H9 (cell line): Measurements from ENCODE around the gene KCNA4. TPM values are rescaled to one million over a fixed set of nuclear protein-coding genes. Genes with fewer than 3 reads are reported as not detected.
"Not testable (repeated sequence)": the region's sequence is repeated elsewhere in the genome, so short reads cannot be mapped to it uniquely, and the experiment has no call there.

ENCODE experiments used
- DNase-seq: peaks from one replicate; pipeline ENCODE4 v3.0.0-alpha.2; 2017
- H2AFZ ChIP-seq: one replicate; pipeline ENCODE4 v1.6.1; 2013; ENCODE audit warnings: mild to moderate bottlenecking, low read length, control low read depth, moderate library complexity
- H2AK5ac ChIP-seq: 2 replicates; pipeline ENCODE4 v1.6.1; 2013; ENCODE audit warnings: low read length, control low read depth, mixed read lengths; ENCODE audit not compliant: insufficient read length
- H2BK120ac ChIP-seq: one replicate; pipeline ENCODE4 v1.6.1; 2013; ENCODE audit warnings: low read depth, mild to moderate bottlenecking, low read length, control low read depth, inconsistent platforms; ENCODE audit not compliant: poor library complexity, severe bottlenecking
- H2BK12ac ChIP-seq: 2 replicates; pipeline ENCODE4 v1.6.1; 2013; ENCODE audit warnings: low read length, control low read depth, mixed read lengths, low read depth; ENCODE audit not compliant: insufficient read length
- H2BK15ac ChIP-seq: 2 replicates; pipeline ENCODE4 v1.6.1; 2013; ENCODE audit warnings: low read depth, low read length, control low read depth
- H2BK20ac ChIP-seq: one replicate; pipeline ENCODE4 v1.6.1; 2013; ENCODE audit warnings: low read depth, mild to moderate bottlenecking, low read length, control low read depth, inconsistent platforms; ENCODE audit not compliant: poor library complexity, severe bottlenecking
- H2BK5ac ChIP-seq: 2 replicates; pipeline ENCODE4 v1.6.1; 2013; ENCODE audit warnings: low read length, control low read depth, mixed read lengths; ENCODE audit not compliant: insufficient read length
- H3K14ac ChIP-seq: 2 replicates; pipeline ENCODE4 v1.6.1; 2013; ENCODE audit warnings: low read length, control low read depth; ENCODE audit not compliant: insufficient read depth
- H3K18ac ChIP-seq: 2 replicates; pipeline ENCODE4 v1.6.1; 2013; ENCODE audit warnings: low read depth, mild to moderate bottlenecking, mixed read lengths, low read length, control low read depth; ENCODE audit not compliant: insufficient read length
- H3K23ac ChIP-seq: 2 replicates; pipeline ENCODE4 v1.6.1; 2013; ENCODE audit warnings: low read length, control low read depth, mixed read lengths, low read depth; ENCODE audit not compliant: insufficient read length
- H3K23me2 ChIP-seq: 2 replicates; pipeline ENCODE4 v1.6.1; 2013; ENCODE audit warnings: low read depth, mild to moderate bottlenecking, mixed read lengths, low read length, control low read depth; ENCODE audit not compliant: insufficient read length, poor library complexity, severe bottlenecking
- H3K27ac ChIP-seq: 2 replicates; pipeline ENCODE4 v1.5.1; 2013; ENCODE audit warnings: low read length, control low read depth, mixed read lengths, low read depth; ENCODE audit not compliant: insufficient read length
- H3K27me3 ChIP-seq: 2 replicates; pipeline ENCODE4 v1.6.1; 2013; ENCODE audit warnings: low read length, control low read depth, inconsistent platforms; ENCODE audit not compliant: insufficient read depth
- H3K4ac ChIP-seq: 2 replicates; pipeline ENCODE4 v1.6.1; 2013; ENCODE audit warnings: low read depth, mild to moderate bottlenecking, control low read depth, inconsistent platforms, low read length, moderate library complexity
- H3K4me1 ChIP-seq: 2 replicates; pipeline ENCODE4 v1.6.1; 2013; ENCODE audit warnings: low read length, control low read depth, inconsistent platforms; ENCODE audit not compliant: insufficient read depth
- H3K4me2 ChIP-seq: 2 replicates; pipeline ENCODE4 v1.6.1; 2013; ENCODE audit warnings: low read length, control low read depth, mixed read lengths; ENCODE audit not compliant: insufficient read length, insufficient read depth
- H3K56ac ChIP-seq: 2 replicates; pipeline ENCODE4 v1.6.1; 2013; ENCODE audit warnings: low read depth, mild to moderate bottlenecking, mixed read lengths, low read length, control low read depth; ENCODE audit not compliant: insufficient read length
- H3K79me1 ChIP-seq: 2 replicates; pipeline ENCODE4 v1.6.1; 2013; ENCODE audit warnings: low read depth, mild to moderate bottlenecking, moderate library complexity, low read length, control low read depth, inconsistent platforms; ENCODE audit not compliant: insufficient read depth, poor library complexity, severe bottlenecking
- H3K79me2 ChIP-seq: 2 replicates; pipeline ENCODE4 v1.6.1; 2013; ENCODE audit warnings: low read length, control low read depth, inconsistent platforms; ENCODE audit not compliant: insufficient read depth
- H3K9ac ChIP-seq: 2 replicates; pipeline ENCODE4 v1.6.1; 2013; ENCODE audit warnings: low read length, control low read depth, mixed read lengths; ENCODE audit not compliant: insufficient read length; ENCODE audit errors: extremely low read depth
- H3K9me3 ChIP-seq: one replicate; pipeline ENCODE4 v1.6.1; 2013; ENCODE audit warnings: low read depth, low read length, inconsistent platforms; ENCODE audit not compliant: control insufficient read depth
- H3T11ph ChIP-seq: one replicate; pipeline ENCODE4 v1.6.1; 2013; ENCODE audit warnings: mild to moderate bottlenecking, low read length, control low read depth, inconsistent platforms
- H4K20me1 ChIP-seq: one replicate; pipeline ENCODE4 v1.6.1; 2013; ENCODE audit not compliant: control insufficient read depth, insufficient read length, insufficient read depth
- H4K5ac ChIP-seq: 2 replicates; pipeline ENCODE4 v1.6.1; 2013; ENCODE audit warnings: low read depth, mild to moderate bottlenecking, mixed read lengths, low read length, control low read depth; ENCODE audit not compliant: insufficient read length
- H4K8ac ChIP-seq: replicated peaks from 2 replicates; pipeline ENCODE4 v1.6.1; 2013; ENCODE audit warnings: low read length, control low read depth, mixed read lengths, low read depth; ENCODE audit not compliant: insufficient read length
- H4K91ac ChIP-seq: 2 replicates; pipeline ENCODE4 v1.6.1; 2013; ENCODE audit warnings: low read depth, mild to moderate bottlenecking, moderate library complexity, mixed read lengths, low read length, control low read depth; ENCODE audit not compliant: insufficient read length
- H3K27ac Mint-ChIP-seq, 3 experiments: 2 replicates in 2 of 3; 3 replicates in 1 of 3; pipeline ENCODE4 v1.8.0; 2020 to 2021; ENCODE audit warnings: mixed read lengths in 3 of 3, mild to moderate bottlenecking in 1 of 3, moderate library complexity in 1 of 3
- H3K27me3 Mint-ChIP-seq: 2 replicates; pipeline ENCODE4 v1.8.0; 2021; ENCODE audit warnings: low read depth, mild to moderate bottlenecking, moderate library complexity, mixed read lengths
- H3K36me3 Mint-ChIP-seq, 3 experiments: 2 replicates in 2 of 3; 3 replicates in 1 of 3; pipeline ENCODE4 v1.8.0; 2020 to 2021; ENCODE audit warnings: low read depth in 3 of 3, mixed read lengths in 3 of 3; ENCODE audit not compliant: insufficient read depth in 1 of 3
- H3K4me1 Mint-ChIP-seq, 2 experiments: 2 replicates each; pipeline ENCODE4 v1.8.0; 2020; ENCODE audit warnings: mixed read lengths in 2 of 2
- H3K4me3 Mint-ChIP-seq, 2 experiments: 2 replicates in 1 of 2; 3 replicates in 1 of 2; pipeline ENCODE4 v1.8.0; 2020 to 2021; ENCODE audit warnings: mild to moderate bottlenecking in 2 of 2, mixed read lengths in 2 of 2, moderate library complexity in 1 of 2
- H3K9me3 Mint-ChIP-seq, 2 experiments: 2 replicates in 1 of 2; 3 replicates in 1 of 2; pipeline ENCODE4 v1.8.0; 2020; ENCODE audit warnings: mild to moderate bottlenecking in 2 of 2, mixed read lengths in 2 of 2, moderate library complexity in 1 of 2
- total RNA-seq: library from RNA; stranded (reverse); gene quantifications from 2 replicates; pipeline ENCODE4 v1.2.1, GENCODE V29; 2021

Gene KCNA4
- total RNA-seq, 1 experiment from 2014 or later = not detected

DNA sequence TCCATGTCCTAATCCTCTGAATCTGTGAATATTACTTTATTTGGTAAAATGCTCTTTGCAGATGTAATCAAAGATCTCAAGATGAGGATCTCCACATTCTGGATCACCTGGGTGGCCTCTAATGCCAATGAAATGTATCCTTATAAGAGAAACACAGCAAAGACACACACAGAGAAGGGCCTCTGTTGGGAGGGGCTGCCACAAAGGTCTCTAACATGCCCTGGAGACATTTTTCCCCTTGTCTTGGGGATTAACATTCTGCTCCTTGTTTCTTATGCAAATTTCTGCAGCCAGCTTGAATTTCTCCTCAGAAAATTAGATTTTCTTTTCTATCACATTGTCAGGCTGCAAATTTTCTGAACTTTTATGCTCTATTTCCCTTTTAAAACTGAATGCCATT lies 17.3 kb upstream of the KCNA4 start:
- not testable (repeated sequence) for H2BK15ac ChIP-seq, H3K23ac ChIP-seq, H4K20me1 ChIP-seq, H2BK12ac ChIP-seq, H3K79me1 ChIP-seq, H3K4me3 Mint-ChIP-seq, H2BK20ac ChIP-seq, H2AK5ac ChIP-seq, H4K8ac ChIP-seq, H3K18ac ChIP-seq, H2AFZ ChIP-seq, H3K4me2 ChIP-seq, DNase-seq, H4K5ac ChIP-seq, H3K4ac ChIP-seq, H3K79me2 ChIP-seq, H2BK120ac ChIP-seq, H3T11ph ChIP-seq, H4K91ac ChIP-seq, H2BK5ac ChIP-seq, H3K4me1 Mint-ChIP-seq, H3K4me1 ChIP-seq, H3K23me2 ChIP-seq, H3K14ac ChIP-seq, H3K27ac ChIP-seq, H3K56ac ChIP-seq, H3K27ac Mint-ChIP-seq, H3K9ac ChIP-seq
- Mint-ChIP-seq H3K36me3 (peaks cover 4 to 15% (median 7%) of the 10 kb centered on the region in 3 experiments; a peak in 5 of 7 replicates), H3K27me3 (peaks cover 94% of the 10 kb centered on the region), H3K9me3 (peaks cover 24 to 26% of the 10 kb centered on the region in 2 experiments)
- Histone ChIP-seq H3K9me3 (peaks cover 10% of the 10 kb centered on the region), H3K27me3 (peaks cover 26% of the 10 kb centered on the region)
